DMS114 treated with DMSO at 0.1 percent for 48 hours (cell line): ENCODE results near the gene MCCD1.

Experiments used
- DNase-seq: peaks from one replicate; lab custom pipeline; 2025; ENCODE audit not compliant: unreplicated experiment; lab: John Stamatoyannopoulos, UW

MCCD1 gene

GRCh38 chr6:31510007-31510406 is 18.8 kb upstream of the MCCD1 start:
- DNase-seq, result no peak

DNA sequence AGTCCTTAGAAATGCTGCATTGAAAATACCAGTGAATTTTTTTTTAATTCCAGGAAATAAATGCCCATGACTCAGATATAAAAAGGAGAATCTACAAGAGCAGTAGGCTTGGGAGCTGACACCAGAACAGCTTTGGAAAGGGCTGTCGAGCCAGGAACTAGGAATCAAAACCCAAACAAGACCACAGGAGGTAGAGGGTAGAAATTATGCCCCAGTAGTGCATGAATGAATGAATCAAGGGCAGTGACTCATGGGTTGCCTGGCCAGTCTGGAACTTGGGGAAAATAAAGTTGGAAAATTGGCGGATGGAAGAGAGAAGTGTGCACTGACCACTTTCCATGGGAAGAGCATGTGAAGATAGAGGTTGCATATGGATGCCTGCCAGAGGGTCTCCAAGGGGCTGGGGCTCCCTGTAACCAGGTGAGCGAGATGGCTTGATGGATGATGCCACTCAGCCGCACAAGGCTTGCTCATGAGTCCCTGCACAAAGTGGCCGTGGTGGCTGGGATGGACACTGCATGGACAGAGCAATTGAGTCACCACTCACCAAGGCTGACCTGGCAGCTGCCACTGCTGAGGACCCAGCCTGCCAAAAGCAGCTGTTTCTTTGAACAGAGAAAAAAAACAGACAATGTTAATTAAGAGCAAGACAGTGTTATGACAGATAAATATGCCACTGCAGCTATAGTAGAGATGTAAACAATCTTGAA is 15.2 kb upstream of the MCCD1 start:
- DNase-seq, result no peak

GRCh38 chr6:31521835-31522234 is 6.9 kb upstream of the MCCD1 start:
- no peak for DNase-seq

DNA sequence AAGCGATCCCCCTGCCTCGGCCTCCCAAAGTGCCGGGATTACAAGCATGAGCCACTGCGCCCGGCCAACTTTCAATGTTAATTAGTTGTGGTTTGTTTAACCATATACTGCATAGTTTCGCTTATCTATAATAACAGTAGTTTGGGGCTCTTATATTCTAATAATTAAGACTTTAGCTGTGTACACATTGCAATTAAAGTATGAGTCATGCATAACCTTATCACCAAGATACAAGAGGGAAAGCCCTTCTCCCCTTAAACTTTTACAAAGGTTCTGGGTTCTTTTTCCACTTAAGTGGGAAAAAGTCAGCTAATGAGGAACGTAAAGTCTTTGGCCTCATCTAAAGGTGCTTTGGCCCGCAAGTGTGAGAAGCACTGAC is 3.2 kb upstream of the MCCD1 start:
- no peak for DNase-seq

GRCh38 chr6:31525932-31526591 is 2.7 kb upstream of the MCCD1 start:
- no peak for DNase-seq

GRCh38 chr6:31528307-31528777 is 420 bp upstream of the MCCD1 start:
- peak; percentile 38 for DNase-seq

DNA sequence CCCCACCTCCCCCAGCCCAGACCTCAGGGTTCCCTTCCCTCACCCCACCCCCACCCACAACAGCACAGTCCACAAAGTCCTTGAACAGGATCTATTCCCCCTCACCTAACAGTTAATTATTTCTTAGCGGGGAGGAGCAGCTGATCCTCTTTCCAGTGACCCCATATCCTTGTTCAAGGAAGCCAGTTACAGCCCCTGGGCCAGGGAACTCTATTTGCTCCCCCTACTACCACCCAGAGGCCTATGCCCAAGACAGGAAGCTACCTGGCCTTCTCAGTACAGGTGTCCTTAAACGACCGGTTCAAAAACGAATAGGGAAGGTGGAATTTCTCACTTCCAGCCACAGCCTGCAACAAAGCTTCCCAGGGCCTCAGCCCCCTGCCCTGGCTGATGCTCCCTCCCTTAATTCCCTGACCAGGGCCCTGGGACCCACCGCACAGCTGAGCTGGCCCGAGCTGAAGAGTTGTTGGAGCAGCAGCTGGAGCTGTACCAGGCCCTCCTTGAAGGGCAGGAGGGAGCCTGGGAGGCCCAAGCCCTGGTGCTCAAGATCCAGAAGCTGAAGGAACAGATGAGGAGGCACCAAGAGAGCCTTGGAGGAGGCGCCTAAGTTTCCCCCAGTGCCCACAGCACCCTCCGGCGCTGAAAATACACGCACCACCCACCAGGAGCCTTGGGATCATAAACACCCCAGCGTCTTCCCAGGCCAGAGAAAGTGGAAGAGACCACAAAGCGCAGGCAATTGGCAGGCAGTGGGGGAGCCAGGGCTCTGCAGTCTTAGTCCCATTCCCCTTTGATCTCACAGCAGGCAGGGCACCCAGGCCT is 778 bp downstream of the MCCD1 start:
- no peak for DNase-seq

GRCh38 chr6:31530659-31531058 is 1.9 kb downstream of the MCCD1 start:
- peak; percentile 28 for DNase-seq

DNA sequence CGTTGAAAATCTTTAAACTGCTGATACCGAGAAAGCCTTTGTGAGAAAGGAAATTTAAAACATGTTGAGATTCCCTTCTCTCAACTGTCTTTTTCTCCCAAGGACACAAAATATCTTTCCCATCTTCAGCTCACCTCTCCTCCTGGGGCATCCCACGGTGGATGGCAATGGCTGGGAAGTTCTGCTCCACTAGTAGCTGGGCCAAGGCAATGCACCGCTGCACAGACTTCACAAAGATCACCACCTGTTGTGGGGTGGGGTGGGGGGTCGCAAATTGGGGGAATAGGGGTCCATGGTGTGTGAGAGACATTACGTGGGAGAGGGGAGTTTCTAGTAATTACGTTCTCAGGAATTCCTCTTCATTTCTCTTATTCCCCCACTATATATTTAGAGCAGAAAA is 2.4 kb downstream of the MCCD1 start:
- no peak for DNase-seq

GRCh38 chr6:31531771-31532643 is 3.2 kb downstream of the MCCD1 start:
- DNase-seq, result no peak

- no peak for DNase-seq
These were observed 4.1 kb downstream of the MCCD1 start for GRCh38 chr6:31532644-31533454.

- no peak for DNase-seq
These were observed 4.7 kb downstream of the MCCD1 start for GRCh38 chr6:31533455-31533841.

- DNase-seq, result no peak
These were observed 5.2 kb downstream of the MCCD1 start for GRCh38 chr6:31534011-31534410.

DNA sequence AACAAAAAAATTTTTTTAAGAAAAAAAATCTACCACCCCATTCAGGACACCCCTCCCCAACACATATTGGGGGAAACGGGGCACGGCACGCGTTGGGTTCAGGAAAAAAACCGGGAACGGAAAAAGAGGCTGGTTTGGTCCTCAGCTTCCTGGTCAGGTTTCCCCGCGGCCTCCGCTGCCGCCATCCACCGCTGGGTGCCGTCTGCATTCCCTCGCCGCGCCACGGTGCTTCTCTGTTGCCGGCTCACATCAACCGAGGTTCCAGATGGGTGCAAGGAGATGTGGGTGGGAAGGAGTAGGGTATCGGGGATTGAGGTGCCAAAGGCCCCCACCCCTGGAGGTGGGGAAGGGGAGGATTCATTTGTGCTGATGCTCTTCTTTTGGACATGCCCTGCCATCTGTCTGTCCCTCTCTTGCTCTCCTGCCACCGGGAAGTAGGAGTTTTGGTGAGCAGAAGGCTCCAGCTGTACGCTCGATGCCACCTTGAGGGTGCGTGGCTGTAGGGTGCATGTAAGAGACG is 5.8 kb downstream of the MCCD1 start:
- no peak for DNase-seq

DNA sequence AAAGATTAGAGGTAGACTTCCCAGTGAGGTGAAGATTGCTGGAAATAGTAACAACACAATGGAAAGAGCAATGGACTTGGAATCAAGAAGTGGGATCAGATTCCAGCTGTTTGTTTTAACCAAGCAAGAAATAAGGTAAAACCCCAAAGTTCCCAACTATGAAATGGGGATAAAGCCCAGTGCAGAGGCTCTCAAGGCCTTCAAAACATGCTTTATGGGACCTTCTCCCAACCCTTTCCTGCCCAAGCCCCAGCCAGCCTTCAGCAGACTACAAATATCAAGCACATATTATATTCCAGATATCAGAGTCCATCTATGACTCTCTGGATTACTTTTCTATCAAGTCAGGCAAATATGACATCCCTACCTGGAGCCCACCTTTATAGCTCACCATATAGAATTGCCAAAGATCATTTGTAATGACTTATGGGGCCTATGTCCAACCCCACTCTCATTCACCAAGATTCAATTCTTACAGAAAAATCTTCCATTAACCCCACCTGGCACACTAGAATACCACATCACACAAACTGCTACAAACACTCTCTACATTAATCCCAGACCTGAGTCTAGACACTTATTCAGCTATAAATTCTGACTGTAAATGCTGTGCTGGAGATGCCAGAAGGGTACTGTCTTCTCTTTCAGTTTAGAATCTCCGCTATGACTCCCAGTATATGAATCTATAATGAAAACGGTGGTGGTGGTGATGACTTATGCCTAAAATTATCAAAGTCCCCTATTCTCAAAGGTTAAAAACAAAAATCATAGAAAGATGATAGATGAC is 7.0 kb downstream of the MCCD1 start:
- no peak for DNase-seq

GRCh38 chr6:31538805-31539400 is 10.1 kb downstream of the MCCD1 start:
- DNase-seq, result no peak

DNA sequence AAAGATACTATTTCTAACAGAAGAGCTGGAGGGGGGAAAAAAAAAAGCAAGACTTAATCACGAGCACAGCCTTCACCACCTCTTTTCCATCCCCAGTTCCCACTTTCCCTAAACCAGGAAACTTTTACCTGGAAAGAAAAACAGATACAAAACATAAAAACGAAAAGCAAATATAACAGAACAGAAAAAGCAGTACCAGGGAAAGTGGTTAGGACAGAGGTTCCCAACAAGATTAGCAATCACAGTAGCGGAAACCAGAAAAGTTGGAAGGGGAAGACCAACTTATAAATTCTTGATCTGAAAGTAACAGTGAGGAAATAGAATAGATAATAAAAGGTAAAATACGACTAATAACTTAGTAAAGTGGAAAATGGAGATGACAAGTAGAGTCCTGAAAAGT is 11.9 kb downstream of the MCCD1 start:
- no peak for DNase-seq

DNA sequence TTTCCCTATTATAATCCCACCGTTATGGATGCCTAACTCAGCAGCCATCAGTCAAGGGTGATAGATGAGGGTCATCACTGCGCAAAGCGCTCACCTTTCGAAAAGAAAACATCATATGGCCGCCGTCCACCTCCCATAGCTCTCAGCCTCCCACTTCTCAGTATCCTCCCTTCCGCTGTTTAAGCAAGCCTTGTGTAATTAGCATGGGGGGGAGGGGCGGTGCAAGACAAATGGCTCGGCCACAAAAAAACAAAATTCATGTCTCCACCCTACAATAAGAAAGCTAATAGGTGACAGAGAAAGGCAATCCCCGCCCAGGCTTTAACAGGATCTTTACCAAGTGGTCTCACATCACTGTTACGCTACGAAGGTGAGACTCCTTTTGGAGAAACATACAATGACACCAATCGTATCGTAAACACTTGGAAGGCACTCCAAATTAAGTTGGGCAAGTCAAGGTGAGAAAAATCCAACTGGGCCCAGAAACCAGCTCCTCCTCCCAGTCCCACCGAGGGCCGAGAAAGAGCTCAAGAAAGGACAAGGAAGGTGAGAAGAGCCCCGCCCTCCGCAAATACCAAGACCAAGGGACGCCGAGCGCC is 12.4 kb downstream of the MCCD1 start:
- no peak for DNase-seq
